NCI-H1417 (cell line): ENCODE results near the gene KIF16B.
A peak's percentile ranks its signal among the peaks of the same experiment; 100 is the strongest.
"Not testable (repeated sequence)": the region's sequence is repeated elsewhere in the genome, so short reads cannot be mapped to it uniquely, and the experiment has no call there.

ENCODE experiments used
- DNase-seq, 3 experiments: peaks; one replicate each; lab custom pipeline; 2025; lab: John Stamatoyannopoulos, UW

KIF16B gene

DNA sequence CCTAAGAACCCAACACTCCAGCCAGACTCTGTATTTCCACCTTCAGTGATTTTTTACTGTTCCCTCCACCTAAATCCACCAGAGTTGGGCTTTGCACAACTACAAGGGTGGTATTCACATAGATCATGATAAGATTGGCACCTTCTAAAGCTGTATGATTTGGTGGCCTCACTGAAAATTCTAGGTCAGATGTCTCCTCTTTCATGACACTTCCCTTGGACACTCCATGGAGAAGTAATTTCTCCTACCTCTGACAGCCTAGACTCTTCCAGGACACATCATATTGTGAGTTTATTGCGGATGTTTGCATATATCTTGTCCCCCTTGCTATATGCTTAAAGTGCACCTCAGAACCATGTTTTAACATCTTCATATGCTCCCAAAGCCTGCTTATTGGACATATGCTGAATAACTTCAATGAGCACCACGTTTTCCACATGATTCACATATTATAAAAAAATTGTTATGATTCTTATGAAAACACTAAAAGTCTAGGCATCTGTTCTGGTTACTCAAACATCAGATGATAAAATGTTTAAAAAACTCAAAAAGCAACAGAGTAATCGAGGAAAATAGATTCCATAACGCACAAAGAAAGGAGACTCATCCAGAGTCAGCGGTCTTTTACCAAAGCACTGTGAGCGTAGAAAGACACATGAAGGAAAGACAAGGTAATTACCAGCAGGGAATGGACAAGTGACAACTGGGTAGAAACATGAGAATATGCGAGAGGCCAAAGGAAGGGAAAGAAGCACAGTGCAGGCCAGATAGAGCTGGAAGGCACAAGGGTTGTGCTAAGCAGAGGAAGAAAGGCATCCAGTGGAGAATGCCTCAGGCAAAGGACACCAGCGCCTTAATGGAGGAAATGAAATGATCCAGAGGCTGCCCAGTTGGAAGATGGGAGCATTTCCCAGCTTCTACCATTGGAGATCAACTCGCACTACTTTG, 46.5 kb downstream of the KIF16B start:
- DNase-seq: no peak

DNA sequence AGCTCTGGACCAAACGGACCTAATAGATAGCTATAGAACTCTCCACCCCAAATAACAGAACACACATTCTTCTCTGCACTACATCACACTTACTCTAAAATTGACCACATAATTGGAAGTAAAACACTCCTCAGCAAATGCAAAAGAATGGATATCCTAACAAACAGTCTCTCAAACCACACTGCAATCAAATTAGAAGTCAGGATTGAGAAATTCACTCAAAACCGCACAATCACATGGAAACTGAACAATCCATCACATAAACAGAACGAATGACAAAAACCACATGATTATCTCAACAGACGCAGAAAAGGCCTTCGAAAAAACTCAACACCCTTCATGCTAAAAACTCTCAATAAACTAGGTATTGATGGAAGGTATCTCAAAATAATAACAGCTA, 50.6 kb downstream of the KIF16B start:
- not testable (repeated sequence) for DNase-seq

DNA sequence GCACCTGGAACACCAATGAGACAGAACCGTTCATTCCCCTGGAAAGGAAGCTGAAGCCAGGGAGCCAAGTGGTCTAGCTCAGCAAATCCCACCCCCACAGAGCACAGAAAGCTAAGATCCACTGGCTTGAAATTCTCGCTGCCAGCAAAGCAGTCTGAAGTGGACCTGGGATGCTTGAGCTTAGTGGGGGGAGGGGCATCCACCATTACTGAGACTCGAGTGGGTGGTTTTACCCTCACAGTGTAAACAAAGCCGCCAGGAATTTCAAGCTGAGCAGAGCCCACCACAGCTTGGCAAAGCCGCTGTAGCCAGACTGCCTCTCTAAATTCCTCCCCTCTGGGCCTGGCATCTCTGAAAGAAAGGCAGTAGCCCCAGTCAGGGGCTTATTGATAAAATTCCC, 53.1 kb downstream of the KIF16B start:
- DNase-seq: peak in 2 of 3 experiments; percentile 16 to 34

DNA sequence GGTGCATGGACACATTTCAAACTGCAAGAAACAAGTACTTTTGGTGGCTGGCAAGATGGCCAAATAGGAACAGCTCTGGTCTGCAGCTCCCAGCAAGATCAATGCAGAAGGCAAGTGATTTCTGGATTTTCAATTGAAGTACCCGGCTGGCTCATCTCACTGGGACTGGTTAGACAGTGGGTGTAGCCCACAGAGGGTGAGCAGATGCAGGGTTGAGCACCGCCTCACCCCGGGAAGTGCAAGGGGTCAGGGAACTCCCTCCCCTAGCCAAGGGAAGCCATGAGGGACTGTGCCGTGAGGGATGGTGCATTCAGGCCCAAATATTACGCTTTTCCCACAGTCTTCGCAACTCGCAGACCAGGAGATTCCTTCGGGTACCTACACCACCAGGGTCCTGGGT, 53.6 kb downstream of the KIF16B start:
- DNase-seq: not testable (repeated sequence)

DNA sequence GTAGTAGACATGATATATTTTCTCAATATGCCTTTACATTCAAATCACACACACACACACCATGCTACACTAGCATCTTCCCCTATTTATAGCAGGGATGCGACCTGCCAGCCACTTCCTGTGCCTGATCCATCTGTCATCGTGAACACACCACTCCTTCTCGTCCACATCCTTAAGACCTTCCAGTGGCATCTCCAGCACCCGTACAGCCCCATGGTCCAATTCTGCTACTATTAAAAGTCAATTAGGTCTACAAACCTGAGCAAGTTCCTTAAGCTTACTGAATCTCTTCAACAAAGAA, 54.5 kb downstream of the KIF16B start:
- DNase-seq: no peak

DNA sequence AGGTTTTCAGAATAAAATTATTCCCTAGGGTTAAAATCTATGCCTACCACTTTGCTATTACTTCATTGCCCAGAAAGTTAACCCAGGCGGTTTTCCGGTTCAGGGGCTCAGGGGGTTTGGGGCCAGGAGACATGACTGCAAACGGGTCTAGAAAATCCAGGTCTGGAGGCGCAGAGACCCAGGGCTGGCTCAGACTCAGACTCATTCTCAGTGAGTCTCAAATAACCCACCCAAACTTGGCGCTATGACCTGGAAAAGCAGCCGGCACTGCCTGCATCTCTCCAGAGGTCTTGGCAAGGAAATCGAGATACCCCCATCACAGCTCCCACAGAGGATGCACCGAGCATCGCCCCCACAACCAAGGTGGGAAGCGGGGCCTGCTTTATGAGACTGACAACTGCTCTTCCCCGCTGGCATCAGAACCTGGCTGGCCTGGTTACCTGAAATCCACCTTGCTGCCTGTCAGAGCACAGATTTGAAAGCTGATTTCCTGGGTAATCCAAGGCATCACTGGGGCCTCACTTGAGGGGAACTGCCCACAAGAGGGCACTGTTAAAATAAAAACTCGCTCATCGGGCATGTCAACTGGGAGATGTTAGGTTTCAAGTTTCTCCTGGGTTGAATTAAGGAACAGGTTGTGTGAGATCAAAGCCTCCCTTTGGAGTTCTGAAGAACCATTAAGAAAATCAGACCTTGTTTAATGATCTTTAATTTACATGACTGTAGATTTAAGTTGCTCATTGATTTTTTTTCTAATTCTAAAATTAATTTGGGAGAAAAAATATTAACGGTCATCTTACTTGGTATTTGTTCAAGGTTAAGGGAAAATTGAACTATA, 55.1 kb downstream of the KIF16B start:
- peak; percentile 29 to 67 (median 37) for DNase-seq

DNA sequence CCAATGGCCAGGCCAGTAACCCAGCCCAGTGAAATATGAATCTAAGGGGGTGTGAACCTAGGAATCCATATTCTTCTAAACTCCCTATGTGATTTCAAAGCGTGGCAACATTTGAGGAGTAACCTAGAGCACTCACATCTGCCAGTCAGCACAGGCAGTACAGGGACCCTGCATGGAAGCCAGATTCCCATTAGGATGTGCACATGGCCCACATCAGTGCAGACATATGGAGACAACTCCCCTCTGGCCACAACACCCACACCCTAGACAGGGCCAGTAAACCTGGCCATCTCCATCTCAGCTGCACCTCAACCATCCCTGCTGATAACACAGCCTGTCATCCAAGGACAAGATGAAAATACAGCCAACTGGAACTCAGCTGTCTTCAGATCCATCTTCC, 56.5 kb downstream of the KIF16B start:
- no peak for DNase-seq

DNA sequence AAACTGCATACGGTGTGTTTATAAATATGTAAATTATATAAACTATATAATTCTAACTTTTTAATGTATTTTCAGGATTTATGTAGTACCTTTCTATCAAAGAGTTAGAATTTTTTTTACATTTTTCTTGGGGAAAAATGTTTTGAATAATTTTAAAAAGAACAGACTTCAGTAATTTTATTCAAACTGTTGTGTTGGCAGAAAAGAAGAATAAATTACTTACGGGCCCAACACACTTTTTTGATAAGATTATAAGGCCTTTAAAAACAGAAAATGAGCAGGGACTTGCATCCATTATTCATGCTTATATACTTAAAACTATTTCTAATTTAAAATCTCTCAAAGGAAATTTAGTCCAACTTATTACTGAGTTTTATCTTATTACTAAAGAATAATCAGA, 58.2 kb downstream of the KIF16B start:
- no peak for DNase-seq

DNA sequence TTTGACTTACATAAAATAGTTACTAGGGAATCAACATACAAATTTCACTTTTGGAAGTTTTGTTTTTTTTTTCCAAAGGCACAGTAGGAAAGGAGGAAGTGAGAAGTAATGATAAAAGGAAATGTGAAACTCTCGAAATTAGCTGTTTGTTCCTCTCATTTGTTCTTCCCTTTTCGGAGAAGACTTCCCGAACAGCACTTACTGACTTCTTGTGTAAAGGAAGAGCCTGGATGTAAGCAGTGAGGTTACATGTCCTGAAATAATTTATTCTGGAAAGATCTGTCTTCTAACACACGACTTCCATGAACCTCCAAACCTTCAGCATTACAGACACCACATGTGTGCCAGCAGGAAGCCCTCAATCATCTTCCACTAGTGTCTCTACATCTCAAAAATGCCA, 59.1 kb downstream of the KIF16B start:
- DNase-seq: no peak

DNA sequence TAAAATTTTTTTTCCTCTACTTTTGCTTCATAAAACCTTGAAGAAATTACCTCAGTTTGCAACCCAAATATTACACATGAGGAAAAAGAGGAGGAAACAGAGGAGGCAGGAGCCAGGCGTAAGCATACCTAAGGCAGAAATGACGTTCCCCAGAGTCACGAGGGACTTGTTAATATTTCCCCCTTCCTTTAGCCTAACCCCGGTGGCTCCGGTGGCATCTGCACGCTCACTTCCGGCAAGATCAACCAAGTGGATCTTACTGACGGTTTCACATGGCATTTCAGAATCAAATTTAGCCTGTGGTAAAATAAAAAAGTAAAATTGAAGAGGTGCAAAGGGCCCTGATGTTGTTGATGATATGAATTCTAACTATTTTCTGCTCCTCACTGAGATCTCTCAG, 67.4 kb downstream of the KIF16B start:
- no peak for DNase-seq

DNA sequence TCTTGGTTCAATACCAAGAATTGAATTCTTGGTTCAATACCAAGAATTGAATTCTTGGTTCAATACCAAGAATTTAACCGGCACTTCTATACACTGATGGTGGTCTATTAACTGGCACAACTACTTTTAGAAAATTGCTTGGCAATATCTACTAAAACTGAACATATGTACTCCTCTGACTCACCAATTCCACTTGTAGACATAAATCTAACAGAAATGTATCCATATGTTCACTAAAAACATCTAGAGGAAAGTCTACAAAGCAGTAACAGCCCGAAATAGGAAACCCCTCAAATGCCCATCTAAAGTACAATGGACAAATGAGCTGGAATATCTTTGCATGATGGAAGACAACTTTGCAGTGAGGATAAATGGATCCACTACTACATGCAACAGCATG, 71.9 kb downstream of the KIF16B start:
- DNase-seq: no peak

DNA sequence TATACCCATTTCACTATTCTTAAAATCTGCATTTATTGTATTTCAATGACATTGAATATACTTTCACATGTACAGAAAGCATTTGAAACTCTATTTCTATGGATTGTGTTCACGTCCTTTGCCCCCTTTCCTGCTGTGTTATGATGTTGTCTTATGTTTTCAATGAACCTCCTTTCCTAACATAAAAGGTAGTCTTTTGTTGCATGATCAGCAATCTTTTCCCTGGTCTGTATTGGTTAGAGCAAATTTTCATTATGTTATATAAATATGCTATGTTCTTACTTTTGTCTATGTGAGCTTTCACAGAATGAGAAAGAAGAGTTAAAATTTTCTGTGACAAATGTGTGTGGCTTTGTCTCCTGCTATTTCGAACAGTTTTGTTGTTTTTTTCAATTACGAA, 73.1 kb downstream of the KIF16B start:
- DNase-seq: no peak

DNA sequence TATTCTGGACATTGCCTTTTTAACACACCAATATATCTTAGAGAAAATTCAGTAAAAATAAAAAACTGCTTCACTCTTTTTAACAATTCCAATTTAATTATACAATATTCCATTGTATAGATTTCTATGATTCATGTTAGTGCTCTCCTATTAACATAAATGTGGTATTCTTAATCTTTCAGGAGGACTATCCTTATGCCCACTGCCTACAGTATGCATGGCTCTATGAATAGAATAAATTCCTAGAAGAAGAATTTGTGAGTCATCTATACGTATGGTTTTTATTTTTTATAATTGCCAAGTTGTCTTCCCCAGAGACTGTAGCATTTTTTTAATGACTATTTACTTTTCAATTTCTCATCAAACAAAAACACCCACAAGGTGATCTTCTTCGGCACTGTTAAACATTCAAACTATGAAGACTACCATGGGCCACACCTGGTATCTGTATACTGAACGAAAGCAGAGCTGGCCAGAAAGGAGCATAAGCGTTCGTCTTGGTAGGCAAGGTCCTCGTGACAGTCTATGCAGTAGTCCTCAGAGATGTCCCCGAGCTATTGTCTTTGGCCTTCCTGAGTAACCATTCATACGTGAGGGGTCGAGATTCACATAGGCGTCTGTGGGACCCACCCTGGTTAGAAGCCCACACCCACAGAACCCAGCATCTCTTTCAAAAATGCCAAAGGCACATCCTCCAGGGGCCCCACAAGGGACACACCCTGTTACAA, 74.6 kb downstream of the KIF16B start:
- DNase-seq: no peak

DNA sequence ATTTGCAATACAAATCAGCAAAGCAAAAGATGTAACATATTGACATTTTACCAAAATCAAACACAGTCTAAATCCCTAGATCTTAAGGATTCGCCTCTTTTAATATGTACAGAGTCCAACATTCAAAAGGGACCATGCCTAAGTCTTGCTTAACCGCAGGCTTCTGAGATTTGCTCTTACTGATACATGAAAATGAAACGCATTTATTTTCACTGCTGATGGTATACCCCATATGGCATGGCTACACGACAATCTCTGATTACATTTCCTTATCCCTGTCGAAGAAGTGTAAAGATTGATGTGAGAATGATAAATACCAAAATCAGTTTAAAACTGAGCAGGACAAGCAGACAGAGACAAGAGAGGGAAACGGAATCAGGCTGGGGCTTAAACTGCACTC, 75.4 kb downstream of the KIF16B start:
- no peak for DNase-seq

DNA sequence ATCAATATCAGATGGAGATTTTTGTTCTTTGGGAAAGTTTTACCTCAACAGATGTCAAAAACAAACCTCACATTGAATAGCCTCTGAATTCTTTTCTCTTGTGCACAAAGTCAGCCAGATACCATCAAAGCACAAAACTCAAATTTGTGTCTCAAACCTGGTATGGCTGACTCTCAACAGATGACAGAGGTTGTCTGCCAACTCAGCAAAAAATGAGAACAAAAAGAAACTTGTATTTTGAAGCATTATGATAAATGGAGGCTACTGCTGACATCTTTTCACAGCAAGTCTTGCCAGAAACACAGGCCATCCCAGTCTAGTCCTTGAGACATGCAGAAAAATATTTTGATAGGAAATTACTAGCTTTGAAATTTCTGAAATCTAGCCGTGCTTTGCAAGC, 79.8 kb downstream of the KIF16B start:
- no peak for DNase-seq

DNA sequence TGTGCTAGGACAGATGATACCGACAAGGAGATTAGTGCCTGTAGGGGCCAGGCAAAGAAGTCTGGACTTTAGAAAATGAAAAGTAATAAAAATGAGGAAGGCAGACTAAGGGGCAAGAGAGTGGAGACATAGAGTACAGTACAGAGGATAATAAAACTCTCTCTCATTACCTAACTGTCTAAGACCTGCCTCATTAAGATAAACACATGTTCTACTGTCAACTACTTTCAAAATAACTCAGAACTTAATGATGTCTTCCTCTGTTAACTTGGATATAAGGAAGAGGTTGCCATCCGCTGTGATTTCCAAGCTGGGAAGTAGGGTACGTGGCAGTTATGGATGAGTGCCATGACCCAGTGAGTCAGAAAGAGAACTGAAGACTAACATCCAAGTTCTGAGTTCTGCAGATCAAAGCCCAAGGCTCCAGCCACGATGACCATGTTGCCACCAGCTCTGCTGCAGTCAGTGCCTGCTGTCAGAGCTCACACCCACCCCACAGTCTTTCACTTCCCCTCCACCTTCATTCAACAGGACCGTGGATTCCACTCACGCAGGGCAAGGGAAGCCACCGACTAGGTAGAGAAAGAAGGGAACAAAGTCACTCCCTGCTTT, 81.8 kb downstream of the KIF16B start:
- DNase-seq: no peak

DNA sequence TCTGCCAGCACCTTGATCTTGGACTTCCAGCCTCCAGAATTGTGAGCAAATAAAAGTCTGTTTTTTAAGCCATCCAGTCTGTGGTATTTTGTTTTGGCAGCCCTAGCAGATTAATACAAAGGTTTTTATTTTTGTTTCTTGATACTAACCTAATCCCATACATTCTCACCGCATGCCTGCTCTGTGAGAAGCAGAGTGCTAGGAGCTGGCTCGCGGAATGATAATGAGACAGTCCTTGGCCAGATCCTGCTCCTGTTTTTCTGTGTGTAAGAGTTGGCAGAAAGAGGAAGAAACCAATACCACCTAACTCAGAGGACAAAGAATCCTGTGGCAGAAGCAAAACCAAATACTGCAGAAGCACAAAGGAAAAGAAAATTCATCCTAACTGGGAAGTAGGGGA, 82.6 kb downstream of the KIF16B start:
- no peak for DNase-seq

DNA sequence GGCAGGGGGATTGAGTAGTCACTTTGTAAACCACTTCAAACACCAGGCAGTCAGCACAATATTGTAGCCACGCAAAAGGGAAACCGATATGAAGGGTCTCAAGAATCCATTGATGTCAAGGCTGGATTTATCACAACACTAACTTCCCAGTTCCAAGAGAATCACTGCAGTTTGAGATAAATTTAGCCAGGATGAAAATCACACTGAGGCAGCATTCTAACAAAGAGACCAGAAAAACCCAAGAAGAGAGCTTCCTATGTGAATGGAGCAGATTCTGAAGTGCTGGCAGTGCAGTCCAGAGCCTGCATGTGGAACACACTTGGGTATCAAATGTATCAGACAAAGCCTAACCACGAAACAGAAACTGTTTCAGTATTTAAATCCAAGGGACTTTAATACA, 84.6 kb downstream of the KIF16B start:
- no peak for DNase-seq

DNA sequence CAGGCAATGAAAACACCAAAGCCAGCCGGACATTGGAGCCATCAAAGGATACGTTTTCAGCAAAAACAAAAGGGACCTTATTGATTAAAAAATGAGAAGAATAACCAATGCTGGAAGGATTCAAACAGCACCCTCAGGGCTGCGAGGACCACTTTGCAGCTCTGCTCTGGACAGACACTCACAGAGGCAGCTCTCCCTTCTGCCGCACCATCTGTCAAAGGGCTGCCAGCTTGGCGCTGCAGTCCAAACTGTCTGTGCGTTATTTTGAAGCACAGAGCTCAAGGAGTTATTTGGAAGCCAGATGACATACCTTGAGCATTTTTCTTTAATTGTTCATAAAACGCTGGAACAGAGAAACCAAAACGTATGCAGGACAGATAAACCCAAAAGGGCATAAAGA, 85.2 kb downstream of the KIF16B start:
- no peak for DNase-seq

DNA sequence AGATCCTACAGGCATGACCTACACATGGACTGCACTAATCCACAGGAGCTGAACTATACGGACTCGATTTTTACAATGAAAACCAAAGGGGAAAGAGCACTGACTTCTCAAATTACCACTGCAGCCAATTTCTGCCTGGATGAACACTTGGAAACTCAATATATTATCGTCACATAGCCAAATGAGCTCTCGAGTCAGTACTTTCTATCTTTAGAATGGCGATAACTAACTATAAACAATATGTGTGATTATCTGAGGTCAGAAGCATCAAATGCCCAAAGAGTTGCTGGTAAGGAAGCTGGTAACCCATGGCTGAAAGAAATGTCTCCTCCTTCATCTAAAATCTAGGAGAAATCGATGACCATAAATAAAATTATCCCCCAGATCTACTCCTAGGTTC, 86.7 kb downstream of the KIF16B start:
- DNase-seq: no peak

DNA sequence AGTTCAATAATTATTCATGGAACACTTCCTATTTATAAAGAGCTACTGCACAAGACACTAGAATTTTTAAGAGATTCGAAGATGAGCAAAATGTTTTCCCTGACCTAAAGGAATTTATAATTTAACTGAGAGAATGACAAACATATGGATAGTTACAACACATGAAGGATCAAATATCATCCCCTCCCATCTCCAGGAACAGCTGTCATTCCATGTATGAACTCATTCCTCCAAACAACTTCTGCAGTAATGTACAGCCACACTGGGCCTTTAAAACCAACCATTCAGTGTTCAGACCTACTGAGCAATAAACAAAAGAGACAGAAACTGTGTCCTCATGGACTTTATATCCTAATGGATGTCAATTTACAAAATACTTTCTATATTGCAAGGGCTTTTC, 87.8 kb downstream of the KIF16B start:
- DNase-seq: no peak

DNA sequence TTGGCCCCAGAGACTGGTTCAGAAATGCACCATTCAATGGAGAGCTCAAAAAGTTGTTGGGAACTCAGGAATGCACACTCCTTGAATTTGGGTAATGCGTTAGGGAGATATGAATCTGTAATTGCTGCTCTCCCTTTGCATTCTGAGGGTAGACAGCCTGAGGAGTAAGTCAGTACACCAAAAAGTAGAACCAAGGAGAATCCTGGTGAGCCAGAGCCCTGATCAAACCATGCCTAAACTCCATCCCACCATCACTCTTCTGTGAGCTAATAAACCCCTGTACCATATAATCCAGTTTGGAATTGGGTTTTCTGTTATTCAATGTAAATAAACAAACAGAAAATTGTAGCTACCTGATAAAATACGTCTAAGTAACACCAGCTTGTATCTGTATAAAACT, 90.2 kb downstream of the KIF16B start:
- no peak for DNase-seq
